HPDE6-E6E7 (cell line): Measurements from ENCODE around the gene INS.

ENCODE experiments used
- DNase-seq: peaks from one replicate; pipeline ENCODE4 v3.0.0; 2011; ENCODE audit warnings: missing footprints; ENCODE audit errors: extremely low spot score

The INS gene

GRCh38 chr11:2115308-2115707, 45.7 kb downstream of the INS start:
- no peak for DNase-seq

GRCh38 chr11:2114430-2115241, 46.4 kb downstream of the INS start:
- no peak for DNase-seq

- no peak for DNase-seq
These were observed 47.2 kb downstream of the INS start for GRCh38 chr11:2113776-2114175.

GRCh38 chr11:2110521-2110920, 50.5 kb downstream of the INS start:
- no peak for DNase-seq
